COLO668 (cell line): Measurements from ENCODE around the gene DHX38.
"Not testable (repeated sequence)": the region's sequence is repeated elsewhere in the genome, so short reads cannot be mapped to it uniquely, and the experiment has no call there.

Experiments used
- DNase-seq: peaks from one replicate; lab custom pipeline; 2025; ENCODE audit not compliant: unreplicated experiment; lab: John Stamatoyannopoulos, UW

Gene DHX38

DNA sequence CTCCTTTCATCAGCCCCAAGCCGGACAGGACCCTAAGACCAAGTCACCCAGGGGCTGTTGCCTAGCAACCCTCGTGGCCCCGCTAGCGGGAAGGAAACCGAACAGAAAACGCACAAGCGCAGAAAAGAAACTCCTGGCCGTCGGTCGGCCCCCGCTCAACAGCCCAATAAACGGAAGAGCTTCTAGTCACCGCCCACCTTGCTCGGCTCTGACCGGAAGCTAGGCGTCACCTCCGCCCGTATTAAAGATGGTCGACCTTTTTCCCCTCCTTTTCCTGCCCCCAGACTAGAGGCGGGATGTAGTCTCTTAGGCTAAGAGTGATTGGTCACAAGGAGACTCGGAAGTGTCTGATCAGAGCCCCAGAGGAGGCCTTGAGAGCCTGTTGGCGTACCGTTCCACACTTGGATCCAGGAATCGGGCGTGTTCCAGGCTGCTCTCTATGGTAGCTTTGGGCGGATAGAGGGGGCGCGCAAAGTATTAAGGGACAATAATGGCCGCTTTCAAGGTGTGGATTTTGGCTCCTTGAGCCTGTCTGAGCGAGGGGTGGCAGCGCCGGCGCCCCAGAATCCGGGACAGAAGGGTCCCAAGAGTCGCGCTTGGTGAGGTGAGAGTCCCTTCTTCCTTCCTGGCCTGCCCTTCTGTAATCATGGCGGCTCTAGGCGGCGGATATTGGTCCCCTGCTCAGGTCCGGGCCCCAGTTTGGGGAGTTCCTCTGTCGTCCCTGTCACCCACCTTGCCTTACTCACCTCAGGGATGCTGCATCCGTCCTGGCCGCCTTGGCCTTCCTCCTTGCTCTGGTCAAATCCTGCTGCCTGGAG, at the start of gene DHX38, which contains the start of gene TXNL4B:
Gene DHX38 (plus strand): TSS at position 400 of the 818 bp plus-strand sequence. CDS start 2,311 bp downstream, outside the sequence.
Gene TXNL4B (minus strand): TSS at position 173 of the 818 bp plus-strand sequence. CDS start 2,871 bp downstream, outside the sequence.
- DNase-seq = peak; percentile 94

DNA sequence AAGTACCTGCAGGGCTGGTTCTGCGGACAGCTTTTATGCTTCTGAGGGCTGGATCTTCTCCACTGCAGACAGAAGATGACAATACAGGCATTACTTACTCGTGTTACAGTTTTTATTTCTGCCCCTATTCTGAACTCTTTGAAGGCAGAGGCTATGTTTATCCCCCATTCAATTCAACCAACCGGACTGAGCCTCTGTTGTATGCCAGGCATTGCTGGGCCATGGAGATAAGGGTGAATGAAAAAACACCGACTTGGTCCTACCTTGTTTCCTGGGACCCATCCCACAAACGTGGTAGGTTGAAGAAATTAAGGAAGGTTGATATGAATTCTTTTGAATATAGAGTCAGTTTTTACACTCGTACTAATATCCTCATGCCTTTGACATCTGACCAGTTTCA, 49.4 kb upstream of the DHX38 start:
- no peak for DNase-seq

DNA sequence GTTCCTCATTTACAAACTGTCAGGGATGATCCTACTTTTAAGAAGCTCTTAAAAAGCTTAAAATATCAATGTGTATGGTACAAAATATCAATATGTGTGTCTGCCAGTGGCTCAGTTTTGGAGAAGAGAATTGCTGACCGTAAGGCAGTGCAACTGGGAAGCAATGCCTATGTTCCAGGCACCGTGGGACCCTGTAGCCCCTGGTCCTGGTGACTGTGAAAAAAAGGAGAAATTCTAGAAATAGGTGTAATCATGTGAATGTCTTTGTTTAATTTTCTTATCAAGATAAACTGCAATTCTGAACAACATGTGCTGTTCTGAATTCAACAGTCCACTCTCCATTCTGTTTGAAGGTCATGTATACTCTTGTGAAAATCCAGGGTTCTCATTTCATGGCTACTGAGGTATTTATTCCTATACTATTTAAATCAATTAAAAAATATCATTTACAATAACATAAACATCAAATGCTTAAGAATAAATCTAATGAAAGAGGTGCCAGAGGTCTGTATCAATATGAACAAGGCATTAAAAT, 48.8 kb upstream of the DHX38 start:
- no peak for DNase-seq

DNA sequence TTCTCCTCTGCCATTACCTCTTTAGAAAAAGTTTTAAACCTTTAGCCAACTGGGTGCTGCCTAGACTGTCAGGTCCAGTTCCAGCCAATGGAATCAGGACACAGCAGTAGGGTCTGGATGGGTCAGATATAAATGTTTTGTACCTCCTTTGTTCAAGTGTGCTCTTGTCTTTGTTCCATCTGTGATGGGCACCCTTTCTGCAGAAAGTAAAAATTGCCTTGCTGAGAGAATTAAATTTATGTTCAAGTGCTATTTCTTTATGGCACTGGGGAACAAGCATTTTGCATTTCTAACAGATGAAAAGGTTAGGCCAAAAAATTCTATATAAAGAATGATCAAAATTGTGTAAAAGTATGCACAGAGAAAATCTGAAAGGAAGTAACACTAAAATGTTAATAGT, 44.5 kb upstream of the DHX38 start:
- no peak for DNase-seq

DNA sequence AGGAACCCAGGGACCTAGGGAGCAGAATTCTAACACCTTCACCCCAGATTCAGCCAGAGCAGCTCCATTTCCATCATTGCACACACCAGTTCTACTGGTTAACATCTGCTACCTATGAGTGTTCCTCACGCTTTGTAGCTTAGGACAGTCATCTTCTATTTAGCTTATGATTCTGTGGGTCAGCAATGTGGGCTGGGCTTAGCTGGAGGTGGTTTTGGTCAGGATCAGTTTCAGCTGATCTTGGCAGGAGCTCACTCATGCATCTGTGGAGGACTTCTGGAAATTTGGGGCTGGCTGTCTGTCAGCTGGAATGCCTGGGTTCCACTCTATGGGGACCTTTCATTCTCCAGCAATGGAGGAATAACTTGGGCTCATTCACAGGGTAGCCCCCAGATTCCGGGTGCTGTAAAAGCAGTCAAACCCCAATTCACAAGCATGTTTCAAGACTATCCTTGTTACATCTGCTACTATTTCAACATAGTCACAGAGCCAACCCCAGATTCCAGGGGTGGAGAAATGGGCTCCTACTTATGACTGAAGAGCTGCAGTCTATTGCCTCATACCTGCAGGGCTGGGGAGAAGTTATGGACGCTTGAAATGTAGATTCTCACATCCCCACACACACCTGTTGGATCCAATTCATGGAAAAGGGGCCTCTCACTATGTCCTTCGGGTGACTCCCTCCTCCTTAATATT, 42.7 kb upstream of the DHX38 start:
- no peak for DNase-seq

DNA sequence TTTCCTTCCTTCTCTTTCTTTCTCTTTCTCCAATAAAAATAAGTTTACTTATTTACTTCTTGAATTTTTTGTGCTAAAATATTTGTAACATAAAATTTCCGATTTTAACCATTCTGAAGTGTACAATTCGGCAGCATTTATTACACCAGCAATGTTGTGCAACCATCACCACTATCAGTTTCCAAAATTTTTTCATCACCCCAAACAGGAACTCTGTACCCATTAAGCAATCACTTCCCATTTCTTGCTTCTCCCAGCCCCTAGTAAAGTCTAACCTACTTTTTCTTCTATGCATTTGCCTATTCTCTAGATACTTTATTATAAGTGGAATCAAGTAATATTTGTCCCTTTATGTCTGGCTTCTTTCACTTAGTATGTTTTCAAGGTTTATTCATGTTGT, 41.8 kb upstream of the DHX38 start:
- DNase-seq = no peak

DNA sequence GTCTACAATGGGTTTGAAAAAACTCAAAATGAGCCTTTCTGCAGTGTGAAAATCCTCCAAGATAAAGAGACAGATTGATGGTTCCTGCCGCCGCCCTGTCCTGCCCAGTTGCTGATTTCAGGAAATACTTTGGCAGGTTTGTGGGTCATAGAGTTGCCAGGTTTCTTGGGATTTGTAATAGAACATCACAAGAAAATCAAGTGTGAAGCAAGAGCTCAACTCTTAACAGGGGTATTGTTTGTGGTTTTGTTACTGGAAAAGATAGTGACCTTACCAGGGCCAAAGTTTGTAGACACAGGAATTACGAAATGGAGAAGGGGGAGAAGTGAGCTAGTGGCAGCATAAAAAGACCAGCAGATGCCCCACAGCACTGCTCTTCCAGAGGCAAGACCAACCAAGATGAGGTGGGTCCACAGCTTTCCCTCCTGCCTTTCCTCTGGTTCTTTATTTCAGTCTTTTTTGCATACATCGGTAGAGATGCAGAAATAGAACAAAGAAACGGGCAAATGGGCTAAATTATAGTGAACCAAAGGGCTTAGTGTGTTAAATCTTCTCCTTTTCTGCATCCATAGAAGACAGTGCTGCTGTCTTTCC, 39.3 kb upstream of the DHX38 start, which contains the start of gene HP:
Gene HP (plus strand): TSS at position 252 of the 594 bp plus-strand sequence. CDS start 148 bp downstream, at position 400.
- DNase-seq = not testable (repeated sequence)

DNA sequence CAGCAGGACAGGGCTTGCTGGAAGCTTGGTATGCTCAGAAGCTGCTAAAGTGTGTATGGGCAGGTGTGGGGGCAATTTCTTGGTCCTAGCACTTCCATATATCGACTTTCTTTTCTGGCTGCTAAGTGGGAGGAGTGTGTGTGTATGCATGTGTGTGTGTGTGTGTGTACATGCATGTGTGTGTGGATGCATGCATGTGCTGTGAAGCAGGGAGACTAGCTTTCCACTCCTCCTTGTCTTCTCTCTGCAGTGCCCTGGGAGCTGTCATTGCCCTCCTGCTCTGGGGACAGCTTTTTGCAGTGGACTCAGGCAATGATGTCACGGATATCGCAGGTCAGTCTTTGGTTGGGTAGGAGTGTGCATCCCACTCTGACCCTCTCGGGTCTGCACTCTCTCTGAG, 37.7 kb upstream of the DHX38 start:
- no peak for DNase-seq

DNA sequence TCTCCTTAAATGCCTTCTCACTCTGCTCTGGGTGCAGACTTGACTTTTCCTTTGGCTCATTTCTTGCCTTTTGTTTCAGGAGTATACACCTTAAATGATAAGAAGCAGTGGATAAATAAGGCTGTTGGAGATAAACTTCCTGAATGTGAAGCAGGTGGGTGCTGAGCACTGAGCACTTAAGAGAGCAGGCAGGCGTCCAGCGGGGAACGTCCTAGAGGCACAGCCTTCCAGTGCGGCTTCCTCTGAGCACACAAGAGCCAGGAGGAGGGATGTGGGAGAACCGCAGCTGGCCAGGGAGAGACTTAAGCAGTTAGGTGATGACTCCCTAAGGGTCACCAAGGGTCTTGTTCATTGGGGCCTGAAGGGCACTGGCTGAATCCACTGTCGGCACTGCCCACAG, 36.3 kb upstream of the DHX38 start:
- DNase-seq = not testable (repeated sequence)

DNA sequence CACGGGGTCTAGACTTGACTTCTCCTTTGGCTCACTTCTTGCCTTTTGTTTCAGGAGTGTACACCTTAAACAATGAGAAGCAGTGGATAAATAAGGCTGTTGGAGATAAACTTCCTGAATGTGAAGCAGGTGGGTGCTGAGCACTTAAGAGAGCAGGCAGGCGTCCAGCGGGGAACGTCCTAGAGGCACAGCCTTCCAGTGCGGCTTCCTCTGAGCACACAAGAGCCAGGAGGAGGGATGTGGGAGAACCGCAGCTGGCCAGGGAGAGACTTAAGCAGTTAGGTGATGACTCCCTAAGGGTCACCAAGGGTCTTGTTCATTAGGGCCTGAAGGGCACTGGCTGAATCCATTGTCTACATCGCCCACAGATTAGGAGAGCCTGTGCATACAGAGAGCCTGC, 34.6 kb upstream of the DHX38 start:
- DNase-seq = not testable (repeated sequence)

DNA sequence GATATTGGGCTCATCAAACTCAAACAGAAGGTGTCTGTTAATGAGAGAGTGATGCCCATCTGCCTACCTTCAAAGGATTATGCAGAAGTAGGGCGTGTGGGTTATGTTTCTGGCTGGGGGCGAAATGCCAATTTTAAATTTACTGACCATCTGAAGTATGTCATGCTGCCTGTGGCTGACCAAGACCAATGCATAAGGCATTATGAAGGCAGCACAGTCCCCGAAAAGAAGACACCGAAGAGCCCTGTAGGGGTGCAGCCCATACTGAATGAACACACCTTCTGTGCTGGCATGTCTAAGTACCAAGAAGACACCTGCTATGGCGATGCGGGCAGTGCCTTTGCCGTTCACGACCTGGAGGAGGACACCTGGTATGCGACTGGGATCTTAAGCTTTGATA, 33.2 kb upstream of the DHX38 start:
- no peak for DNase-seq

DNA sequence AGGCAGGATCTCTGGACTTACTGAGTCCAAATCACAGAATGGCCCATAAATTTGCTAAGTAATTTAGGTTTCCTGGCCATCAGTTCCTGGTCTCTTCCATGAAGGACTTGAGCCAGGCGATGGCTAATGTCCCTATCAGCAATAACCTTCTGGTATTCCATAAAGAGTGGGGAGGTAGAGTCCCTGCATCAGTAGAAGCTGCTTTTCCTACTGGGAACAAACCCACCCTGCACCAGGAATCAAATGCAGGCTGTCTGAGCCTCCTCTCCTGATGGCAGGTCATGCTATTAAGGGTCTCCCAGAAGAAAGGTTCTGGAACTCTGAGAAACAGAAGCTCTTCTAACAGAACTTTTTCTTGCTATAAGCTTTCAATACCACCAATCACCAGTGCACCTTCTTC, 32.1 kb upstream of the DHX38 start:
- no peak for DNase-seq

DNA sequence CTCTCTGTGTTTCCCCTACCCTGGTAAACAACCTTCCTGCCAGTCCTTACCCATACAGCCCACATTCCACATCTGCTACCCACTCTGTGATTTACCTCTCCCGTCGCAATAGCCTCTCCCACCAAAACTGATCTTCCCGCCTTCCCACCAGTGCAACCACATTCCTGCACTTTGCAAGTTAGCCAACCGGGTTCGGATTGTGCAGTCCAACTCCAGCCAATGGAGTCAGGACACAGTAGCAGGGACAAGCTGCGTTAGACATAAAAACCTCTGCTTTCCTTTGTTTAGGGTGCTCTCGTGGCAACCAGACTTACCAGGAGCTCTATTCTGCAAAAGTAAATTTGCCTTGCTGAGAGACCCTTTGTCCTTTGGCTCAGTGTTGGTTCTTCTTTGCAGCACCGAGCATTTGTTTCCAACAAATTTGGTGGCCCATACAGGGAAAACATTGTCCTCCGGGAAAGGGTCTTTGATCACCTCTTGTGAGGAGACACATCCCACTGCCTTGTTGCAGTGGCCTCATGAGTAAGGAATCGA, 29.2 kb upstream of the DHX38 start:
- no peak for DNase-seq

DNA sequence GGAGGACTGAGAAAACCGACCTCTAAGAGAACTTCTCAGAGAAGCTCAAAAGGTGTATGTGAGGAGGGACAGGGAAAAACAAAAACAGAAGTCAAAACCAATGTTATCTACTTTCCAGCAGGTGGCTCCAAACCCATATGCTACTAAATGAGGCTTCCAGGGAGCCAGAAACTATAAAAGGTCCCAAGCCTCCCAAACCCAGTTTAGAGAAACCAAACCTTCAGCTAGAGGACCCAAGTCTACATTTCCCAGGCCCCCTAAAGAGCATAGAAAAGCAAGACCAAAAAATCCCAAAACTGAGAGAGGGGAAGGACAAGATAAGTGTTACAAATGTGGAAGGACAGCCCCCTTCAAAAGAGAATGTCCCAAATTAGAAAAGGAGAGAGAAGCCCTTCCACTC, 26.9 kb upstream of the DHX38 start:
- DNase-seq = no peak

DNA sequence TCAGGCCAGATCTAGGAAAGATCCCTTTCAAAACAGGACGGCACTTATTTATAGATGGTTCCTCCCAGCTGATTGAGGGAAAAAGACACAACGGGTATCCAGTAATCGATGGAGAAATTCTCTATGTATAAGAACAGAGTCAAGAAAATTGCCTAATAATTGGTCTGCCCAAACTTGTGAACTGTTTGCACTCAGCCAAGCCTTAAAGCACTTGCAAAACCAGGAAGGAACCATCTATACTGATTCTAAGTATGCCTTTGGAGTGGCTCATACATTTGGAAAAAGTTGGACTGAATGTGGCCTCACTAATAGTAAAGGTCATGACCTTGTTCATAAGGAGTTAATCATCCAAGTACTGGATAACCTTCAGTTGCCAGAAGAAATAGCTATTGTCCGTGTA, 24.7 kb upstream of the DHX38 start:
- DNase-seq = no peak

DNA sequence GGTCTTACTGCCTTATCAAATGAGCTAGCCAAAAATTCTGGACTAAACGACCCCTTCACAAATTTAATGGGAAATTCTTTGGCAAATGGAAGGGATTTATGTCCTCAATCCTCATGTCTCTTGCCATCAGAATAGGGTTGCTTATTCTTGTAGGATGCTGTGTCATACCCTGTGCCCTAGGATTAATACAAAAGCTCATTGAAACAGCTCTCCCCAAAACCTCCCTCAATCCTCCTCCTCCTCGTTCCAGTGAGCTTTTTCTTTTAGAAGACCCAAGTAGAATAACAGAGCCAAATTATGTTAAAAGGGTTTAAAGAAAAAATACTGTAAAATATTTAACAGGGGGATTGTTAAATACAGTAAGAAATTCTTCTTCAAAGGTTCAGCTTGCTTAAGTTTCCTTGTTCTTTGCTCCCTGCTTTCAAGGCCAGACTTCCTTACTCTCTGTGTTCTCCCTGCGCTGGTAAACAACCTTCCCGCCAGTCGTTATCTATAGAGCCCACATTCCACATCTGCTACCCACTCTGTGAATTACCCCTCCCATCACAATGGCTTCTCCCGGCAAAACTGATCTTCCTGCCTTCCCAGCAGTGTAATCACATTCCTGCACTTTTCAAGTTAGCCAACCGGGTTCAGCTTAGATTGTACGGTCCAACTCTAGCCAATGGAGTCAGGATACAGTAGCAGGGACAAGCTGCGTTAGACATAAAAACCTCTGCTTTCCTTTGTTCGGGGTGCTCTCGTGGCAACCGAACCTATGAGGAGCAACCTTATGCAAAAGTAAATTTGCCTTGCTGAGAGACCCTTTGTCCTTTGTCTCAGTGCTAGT, 20.9 kb upstream of the DHX38 start:
- DNase-seq = no peak

DNA sequence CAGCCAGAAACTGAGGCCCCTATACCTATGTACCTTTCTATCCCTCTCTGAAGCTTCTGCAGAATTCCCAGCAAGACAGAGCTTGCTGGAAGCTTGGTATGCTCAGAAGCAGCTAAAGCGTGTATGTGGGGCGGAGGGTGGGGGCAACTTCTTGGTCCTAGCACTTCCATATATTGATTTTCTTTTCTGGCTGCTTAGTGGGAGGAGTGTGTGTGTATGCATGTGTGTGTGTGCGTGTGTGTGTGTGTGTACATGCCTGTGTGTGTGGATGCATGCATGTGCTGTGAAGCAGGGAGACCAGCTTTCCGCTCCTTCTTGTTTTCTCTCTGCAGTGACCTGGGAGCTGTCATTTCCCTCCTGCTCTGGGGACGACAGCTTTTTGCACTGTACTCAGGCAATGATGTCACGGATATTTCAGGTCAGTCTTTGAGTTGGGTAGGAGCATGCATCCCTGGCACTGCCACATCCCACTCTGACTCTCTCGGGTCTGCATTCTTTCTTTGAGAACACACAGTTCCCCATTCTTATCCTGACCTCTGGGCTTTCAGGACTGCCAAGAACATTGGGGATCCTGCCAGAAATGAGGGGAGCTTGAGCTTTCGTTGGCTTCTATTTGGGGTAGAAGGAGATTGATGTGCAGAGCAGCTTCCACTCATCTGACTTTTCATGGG, 20.0 kb upstream of the DHX38 start:
- no peak for DNase-seq

DNA sequence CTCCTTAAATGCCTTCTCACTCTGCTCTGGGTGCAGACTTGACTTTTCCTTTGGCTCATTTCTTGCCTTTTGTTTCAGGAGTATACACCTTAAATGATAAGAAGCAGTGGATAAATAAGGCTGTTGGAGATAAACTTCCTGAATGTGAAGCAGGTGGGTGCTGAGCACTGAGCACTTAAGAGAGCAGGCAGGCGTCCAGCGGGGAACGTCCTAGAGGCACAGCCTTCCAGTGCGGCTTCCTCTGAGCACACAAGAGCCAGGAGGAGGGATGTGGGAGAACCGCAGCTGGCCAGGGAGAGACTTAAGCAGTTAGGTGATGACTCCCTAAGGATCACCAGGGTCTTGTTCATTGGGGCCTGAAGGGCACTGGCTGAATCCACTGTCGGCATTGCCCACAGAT, 18.6 kb upstream of the DHX38 start:
- not testable (repeated sequence) for DNase-seq

DNA sequence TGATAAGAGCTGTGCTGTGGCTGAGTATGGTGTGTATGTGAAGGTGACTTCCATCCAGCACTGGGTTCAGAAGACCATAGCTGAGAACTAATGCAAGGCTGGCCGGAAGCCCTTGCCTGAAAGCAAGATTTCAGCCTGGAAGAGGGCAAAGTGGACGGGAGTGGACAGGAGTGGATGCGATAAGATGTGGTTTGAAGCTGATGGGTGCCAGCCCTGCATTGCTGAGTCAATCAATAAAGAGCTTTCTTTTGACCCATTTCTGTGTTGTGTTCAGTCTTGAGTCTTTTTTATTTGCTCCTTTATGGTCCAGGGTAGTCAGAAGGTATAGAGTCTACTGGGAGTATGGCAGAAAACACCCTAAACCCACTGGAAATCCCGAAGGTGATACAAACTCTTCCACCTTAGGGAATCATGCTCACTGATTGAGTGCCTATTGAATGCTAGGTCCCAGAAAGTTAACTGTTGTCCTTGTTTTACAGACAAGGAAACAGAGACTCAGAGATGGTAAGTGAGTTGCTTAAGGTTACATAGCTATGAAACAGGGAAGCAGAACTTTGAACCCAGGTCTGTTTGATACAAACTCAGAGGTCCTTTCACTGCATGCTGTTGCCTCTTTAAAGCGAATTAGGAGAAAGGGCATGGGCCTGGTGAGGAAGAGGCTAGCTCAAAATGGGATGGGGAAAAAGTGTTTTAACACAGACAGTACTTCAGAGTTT, 16.5 kb upstream of the DHX38 start:
- not testable (repeated sequence) for DNase-seq
